ENCODE measurements around the gene RAB13.
A peak's percentile ranks its signal among the peaks of the same experiment; 100 is the strongest.

The RAB13 gene

DNA sequence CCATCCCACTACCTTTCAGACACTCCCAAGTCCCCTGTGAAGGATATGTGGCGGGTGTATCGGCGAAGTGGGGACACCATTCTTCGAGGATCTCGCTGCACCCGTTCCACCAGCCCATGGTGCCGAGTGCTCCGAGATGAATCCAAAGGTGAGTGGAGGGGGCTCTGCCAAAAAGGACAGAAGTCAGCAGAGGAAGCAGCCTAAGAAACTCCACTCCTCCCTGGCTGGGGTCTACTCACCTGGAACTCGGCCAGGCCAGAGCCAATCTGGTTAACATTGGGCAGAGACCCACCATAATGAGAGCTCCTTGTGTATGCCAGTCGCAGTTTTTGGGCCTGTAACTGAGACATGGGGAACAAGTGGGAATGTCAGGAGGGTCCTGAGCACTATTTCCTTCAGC lies 31.3 kb downstream of the RAB13 start:
- no peak for DNase-seq (ENCODE audit: low read depth)

DNA sequence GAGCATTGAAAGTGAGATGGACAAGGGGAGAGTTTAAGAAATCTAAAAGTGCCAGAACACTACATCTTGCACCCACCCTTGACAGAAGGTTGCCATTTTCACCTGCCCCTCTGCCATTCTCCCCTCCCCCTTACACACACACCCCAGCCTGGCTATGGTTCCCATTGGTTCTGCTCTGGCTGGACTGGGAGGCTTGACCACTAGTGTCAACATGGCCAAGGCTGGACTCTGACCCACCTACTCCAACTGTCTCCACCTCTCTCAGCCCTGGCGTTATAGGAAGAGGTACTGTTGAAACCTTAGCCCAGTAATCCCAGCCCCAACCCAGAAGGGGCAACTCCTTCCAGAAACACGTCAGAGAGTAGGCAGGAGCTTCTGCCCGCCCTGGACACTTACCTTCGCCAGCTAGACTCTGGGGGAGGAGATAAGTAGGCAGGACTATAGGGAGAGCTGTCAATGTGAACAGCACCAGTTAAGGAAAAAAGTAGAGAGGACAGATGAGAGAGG lies 32.2 kb downstream of the RAB13 start:
- no peak for DNase-seq (ENCODE audit: low read depth)

DNA sequence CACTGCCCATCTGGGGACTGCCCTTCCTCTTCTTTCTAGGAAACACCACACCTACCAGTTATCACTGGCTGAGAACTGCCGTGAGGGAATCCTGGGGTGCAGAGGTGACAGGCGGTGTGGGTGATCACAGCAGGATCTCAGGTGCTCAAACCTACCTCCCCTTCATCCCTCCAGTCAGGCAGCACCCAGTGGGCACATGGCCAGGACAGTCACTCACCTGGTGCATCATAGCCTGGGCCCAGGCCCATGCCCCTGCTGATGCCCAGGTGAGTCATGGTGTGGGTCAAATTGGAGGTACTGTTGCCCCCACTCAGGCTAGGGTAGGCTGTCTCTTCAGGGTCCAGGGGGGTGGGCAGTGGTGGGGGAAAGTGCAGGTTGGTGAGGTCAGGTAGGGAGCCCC lies 34.3 kb downstream of the RAB13 start:
- no peak for DNase-seq (ENCODE audit: low read depth)

DNA sequence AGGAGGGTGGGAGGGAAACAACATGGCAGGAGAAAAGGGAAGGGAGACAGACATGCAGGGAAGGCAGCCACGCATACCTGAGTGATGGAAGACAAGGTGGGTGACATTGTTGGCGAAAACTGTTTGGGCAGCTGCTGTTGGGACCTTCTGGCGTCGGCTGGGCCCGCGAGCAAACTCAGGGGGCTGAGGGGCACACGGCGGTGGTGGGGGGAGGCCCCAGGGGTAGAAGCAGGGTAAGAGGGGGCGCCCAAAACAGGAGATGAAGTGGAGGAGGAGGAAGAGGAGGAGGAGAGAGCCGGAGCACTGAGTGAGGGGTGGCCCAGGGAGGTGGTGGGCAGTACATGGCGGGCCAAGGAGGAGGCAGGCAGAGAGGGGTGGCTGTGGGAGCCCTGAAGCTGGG lies 35.0 kb downstream of the RAB13 start:
- DNase-seq (ENCODE audit: low read depth), result no peak

DNA sequence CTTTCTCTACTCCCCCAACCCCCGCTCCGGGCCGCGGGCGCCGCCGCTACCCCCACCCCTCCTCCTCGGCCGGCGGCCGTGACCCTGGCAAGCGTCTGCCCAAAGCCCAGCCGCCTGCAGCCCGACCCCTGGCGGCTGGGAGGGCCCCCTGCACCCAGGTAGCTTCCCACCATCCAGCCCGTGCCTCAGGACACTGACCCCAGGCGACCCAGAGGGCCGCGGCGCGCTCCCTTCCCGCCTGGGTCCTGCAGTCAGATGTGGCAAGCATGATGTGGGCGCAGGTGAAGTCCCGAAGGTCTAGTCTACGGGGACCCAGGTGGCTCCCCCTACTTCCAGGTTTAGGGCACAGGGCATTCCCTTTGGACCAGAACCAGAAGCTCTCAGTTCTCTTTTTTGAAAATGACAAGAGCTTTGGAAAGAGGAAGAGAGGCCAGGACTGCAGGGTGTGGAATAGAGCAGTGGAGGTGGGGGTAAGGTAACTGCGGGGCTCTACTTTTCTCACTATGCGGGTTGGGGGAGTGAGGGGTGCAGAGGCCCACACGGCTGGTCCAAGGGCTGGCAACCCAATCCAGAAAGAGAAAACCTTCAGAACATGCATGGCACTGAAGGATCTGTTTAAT lies 39.4 kb downstream of the RAB13 start, which contains the start of gene DENND4B:
Gene DENND4B, minus strand, starts transcription at position 97 of the 620 bp plus-strand sequence. CDS start 2,344 bp downstream, outside the sequence.
- DNase-seq (ENCODE audit: low read depth), result peak; percentile 60

DNA sequence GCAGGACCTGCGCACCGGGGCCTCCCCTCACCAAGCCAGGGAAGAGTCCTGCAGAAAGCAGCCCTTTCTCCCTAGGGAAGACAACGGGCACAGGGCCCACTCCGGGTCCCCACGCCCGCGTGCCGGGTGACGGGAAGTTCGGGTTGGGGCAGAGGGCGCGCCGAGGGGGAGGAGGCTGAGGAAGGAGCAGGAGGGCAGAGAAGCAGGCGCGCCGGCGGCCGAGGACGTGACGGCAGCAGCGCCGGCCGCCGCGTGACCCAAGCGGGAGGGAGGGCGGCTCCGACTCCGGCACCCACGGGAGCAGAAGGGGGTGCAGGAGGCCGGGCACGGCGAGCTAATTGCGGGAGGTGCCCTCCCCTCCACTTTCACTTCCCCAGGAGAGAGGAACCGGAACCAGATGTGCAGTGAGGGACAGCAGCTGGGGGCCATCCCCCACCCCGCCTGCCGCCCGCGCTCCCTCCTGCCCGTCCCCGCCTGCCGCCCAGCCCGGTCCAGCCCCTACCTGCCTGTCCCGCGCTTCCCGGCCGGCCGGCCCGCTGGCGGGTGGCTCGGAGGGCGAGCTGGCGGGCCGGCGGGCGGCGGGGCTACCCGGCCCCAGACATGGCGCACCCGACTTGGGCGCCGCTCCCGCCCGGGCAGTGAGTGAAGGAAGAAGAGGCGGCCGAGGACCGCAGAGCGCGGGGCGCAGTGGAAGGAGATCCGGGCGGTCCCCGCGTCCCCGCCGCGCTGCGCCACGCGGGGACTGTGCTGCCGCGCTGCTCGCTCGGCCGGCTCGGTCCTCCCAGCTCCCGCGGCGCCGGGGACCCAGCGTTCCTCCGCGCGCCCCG lies 40.1 kb downstream of the RAB13 start:
- peak; percentile 57 for DNase-seq (ENCODE audit: low read depth)

DNA sequence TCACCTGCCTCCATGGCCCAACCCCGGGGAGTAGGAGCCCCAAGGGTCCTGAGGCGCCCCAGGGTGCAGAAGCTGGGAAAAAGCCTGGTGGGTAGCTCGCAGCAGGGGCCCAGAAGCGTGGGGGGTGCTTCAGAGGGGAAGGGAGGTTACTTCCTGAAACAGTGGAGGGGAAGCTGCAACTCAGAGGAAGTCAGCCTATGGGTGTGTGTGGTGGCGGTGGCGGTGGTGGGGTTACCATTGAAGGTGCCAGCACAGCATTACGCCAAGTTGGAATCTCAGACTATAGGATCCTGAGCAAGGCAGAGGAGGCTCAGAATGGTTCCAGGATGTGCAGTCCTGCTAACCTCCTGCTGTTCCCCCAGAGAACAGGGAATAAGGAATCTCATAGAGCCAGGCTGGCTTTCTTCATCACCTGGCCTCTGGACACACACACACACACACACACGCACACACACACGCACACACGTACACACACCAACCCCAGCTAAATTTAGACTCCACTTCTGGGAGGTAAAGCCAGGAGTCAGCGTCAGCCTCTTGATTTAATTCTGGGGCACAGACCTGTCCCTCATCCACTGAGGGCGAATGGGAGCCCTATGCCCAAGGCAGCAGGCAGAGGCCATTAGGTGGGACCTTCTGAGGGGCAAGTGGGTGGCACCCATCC lies 40.9 kb downstream of the RAB13 start:
- DNase-seq (ENCODE audit: low read depth), result peak; percentile 62

DNA sequence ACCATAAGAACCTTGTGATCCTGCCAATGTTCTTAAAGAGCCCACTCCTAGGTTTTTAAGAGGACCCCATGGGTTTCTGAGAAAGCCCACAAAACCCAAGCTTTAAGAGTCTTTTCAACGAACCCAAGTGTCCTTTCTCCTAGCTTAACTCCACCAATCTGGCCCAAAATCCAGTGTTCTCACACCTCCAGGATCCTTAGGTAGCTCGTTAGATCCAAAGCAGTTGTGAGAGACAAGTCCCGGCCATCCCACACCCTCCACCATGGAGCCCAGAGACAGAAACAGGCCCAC lies 41.4 kb downstream of the RAB13 start:
- DNase-seq (ENCODE audit: low read depth), result no peak

DNA sequence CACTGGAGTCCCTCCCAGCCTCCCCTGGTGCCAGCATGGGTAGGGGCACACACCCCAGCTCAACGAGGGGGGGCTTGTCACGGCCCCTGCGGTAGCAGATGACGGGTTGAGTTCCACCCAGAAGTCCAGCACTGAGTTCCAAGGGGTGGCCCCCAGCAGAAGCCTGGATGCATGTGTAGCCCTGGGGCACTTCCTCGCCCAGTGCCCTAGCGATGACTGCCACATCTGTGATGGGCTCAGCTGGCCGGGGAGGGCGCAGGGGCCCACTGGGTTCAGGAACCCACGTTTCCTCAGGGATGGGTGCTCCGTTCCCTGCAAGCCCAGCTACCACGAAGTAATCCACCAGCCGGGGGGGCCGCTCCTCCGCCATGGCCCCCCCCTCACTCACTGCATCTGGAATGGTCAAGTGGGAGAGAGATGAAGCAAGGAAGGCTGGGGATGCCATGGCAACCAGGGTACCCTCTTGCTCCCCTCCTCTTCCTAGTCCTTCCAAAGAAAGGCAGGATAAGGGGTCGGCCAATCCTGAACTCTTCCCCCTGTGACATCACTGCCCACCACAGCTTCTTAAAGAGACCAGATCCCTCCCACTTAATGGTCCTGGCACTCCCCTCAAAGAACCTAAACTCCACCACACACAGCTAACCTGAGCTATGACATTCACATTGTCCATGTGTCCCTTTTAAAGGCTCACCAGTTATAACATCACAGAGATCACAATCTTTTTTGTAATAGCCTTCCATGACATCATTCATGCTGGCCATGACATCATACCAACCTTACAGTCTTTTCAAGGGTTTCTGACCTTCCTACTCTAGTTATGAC lies 41.9 kb downstream of the RAB13 start:
- DNase-seq (ENCODE audit: low read depth), result no peak

DNA sequence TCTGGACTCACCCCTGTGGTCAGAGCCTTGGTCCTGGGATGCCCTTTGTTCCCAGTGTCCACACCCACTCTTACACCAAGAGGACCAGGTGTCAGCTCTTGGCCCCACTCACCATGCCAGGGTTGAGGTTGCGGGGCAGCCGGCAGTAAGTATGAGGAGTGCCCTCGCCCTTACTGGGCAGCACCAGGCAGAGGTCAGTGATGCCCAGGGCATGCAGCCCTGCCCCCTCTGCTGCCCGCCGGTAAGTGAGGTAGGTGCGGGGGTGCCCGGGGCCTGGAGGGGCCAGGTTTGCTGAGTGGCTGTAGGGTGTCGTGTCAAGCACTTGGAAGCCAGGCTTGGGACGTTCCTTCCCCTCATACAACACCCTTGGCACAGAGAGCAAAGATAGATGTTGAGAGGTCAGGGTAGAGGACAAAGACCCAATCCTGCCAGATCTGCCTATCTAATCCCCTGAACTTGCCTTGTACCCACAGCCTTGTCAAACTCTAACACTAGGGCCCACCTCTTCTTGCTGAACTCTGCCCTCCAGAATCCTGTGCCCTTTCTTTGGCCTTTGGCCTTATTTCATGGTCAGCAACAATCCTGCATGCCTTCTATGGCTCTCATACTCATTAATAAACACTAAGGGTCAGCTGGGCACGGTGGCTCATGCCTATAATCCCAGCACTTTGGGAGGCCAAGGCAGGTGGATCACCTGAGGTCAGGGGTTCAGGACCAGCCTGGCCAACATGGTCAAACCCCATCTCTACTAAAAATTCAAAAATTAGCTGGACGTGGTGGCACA lies 43.2 kb downstream of the RAB13 start:
- no peak for DNase-seq (ENCODE audit: low read depth)

DNA sequence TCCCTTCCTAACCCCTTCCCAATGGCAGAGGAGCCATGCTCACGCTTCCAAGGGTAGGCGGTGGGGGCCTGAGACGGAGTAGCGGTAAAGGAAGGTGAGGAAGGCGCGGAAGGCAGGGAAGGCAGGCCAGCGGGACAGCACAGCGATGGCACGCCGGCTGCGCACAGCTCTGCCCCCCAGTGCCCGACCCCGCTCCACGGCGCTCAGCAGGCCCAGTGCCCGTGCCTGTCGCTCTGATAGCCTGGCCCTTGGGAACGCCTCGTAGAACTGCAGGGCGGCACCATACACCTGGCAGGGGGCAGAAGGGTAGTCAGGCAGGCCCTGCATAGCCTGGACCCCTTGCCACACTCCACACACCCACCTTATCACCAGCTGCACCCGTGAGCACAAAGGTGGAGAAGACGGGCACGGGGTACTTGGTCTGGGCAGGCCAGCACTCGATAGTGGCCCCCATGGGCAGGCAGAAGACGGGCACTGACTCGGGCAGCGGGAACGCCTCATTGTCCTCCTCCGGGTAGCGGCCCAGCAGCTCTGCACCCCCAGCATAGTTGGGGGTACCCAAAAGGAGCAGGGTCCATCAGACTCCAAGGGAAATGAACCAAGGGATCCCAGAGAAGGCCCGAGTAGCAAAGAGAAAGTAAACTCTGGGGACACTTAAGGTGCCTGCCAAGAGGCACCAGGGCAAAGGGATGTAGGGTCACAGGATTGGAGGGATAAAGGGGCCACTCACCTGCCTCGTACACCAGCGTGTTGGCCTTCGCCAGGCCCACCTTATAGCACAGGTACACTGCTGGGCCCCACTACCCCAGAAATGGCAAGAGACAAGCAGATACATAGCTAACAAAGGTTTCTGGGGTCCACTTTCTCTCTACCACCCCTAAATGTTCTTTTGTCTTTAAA lies 44.1 kb downstream of the RAB13 start:
- no peak for DNase-seq (ENCODE audit: low read depth)

DNA sequence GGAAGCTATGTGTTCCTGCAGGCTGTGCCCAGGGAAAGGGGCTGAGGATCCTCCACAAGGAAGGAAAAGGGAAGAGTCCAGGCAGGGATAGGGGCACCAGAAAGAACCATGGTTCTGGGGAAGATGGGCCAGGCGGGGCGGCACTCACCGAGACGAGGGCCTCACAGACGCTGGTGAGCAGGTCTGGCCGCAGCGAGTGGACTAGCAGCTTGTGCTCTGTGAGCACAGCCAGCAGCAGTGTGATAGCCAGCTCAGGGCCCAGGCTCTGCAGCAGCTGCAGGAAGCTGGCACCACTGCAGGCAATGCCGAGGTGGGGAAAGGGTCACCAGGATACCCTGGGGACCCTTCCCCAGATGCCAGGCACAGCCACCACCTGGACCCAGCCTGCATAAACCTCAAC lies 45.4 kb downstream of the RAB13 start:
- DNase-seq (ENCODE audit: low read depth), result no peak

DNA sequence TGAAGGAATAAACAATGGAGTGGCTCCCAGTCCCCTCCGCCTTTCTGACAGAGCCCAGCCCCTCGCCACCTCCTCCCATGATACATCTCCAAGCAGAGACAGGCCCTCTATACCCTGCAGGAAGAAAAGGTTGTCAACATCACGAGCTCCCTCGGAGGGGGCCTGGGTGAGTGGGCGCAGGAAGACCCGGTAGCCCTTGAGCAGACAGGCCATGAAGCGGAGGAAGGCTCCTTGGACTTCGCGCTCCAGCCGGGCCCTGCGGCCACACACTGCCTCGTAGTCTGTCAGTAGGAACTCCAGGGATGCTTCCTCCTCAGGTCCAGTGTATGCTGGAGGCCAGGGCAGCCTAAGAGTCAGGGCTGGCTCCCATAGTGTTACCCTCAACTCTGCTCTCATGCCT lies 46.7 kb downstream of the RAB13 start:
- DNase-seq (ENCODE audit: low read depth), result no peak

DNA sequence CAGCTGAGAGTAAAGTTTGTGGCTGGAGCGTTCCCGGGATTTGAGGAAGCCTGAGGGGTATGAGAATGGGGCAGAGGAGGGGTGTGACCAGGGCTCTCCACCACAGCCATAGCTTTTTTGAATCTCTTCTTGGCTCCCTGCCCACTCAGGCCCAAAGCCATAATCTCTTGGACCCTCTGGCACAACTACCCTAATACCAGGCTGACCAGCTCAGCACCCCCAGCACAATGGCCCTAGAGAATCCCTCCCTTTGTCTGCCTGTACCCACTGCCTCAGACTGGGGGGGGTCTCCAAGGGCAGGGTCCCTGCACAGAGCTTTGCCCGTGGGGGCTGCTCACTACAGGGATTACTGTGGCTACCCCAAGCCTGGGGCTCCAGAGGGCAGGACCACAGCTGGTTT lies 47.1 kb downstream of the RAB13 start:
- DNase-seq (ENCODE audit: low read depth), result no peak

DNA sequence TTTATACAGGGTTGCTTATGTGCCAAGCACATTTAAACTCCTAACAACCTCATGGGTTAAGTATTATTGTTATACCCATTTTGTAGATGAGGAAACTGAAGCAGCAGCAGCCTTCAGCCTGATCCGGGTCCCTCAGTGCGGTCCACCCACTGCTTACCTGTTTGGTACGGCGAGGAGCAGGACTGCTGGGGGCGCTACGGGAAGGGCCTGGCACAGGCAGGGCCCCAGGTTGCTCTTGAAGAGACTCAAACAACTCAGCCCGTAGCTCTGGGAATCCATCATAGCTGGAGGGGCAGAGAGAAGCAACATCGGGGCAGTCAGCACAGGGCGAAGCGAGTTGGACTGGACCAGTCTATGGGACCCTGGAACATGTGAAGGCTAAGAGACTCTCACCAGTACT lies 48.8 kb downstream of the RAB13 start:
- no peak for DNase-seq (ENCODE audit: low read depth)

DNA sequence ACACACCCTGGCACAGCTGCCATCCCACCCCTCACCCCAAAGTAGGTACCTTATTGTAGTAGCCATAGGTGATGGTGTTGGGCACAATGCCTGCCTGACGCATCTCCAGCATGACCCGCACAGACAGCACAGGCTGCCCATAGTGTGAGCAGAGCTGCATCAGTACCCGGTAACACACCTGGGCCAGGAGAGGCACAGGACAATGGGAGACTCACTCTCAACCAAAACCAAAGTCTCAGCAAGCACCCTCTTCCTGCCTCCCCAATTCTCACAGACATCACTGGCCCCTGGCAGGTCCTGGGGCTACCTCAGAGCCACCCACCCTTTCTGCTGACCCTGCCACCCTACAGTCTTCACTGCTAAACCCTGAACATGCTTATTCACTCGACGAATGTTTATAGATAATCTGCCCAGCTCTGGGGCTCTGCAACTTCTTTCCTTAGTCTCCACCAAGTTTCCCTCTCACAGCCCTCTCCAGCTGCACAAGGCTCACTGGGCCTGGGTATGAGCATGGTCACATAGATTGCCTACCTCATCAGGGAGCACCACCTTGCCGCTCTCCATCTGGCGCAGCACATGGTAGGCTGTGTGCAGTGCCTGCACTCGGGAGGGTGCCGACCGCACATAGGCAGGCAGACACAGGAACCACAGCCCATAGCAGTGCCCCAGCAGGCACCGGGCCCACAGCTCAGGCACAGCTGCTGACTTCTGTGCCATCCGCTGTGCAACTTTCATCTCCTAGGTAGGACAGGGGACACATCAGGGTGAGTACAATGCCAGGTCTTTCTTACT lies 49.9 kb downstream of the RAB13 start:
- no peak for DNase-seq (ENCODE audit: low read depth)

DNA sequence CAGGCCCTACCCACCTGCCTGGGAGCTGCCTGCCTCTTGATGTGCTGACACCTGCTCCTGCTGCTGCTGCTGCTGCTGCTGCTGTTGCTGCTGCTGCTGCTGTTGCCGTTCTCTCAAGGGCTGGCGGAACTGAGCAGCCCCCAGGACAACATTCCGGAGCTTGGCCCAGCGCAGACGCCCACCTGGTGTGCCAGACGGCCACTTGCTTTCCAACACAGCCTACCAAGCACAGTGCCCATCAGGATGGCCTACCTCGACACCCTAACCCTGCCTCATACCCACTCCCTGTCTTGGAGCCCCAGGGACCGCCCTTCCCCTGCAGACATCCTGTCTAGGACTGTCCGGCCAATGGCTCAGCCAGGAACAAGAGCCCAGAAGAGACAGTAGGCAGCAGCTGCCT lies 51.4 kb downstream of the RAB13 start:
- DNase-seq (ENCODE audit: low read depth), result no peak

DNA sequence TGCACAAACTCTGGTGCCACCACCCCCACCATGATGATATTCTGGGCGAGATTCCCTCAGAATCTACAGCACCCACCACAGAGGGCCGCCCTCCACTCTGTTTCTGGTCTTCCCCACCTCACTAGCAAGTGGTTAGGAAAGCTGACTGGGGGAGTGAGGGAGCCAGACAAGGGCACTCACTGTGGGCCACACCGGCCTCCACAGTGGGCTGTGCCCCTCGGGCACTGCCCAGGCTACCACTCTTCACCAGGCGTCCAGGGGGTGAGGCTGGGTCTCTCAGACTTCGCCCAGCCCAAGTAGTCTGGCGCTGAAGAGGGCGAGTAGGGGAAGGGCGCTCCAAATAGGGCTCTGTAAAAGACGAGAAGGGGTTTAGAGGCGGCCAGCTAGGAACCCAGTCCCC lies 52.2 kb downstream of the RAB13 start:
- no peak for DNase-seq (ENCODE audit: low read depth)

DNA sequence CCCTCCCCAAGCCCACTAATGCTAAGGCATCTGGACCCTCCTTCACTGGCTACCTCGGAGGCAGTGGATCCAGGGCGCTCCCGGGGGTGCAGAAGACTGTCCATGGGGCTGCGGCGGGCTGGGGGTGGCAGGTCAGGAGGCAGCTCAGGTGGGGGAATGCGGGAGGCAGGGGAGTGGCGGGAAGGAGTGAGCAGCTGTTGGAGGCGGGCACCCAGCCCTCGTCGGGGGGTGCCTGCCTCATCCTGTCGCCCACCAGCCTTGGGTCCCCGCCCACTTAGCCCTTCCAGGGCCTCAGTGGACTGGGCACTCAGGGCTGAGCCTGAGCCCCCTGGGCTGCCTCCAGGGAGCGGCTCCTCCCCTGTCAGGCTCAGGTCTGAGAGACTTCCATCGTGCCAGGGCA lies 52.7 kb downstream of the RAB13 start:
- DNase-seq (ENCODE audit: low read depth), result no peak

Data from stimulated activated CD8-positive, alpha-beta memory T cell treated with anti-CD3 and anti-CD28 coated beads, Interleukin-12 subunit alpha, Interleukin-12 subunit beta, amount 100 ng/mL, for 1 hour (primary cell).